Measurements from ENCODE around the gene NT5DC1. TPM values are rescaled to one million over a fixed set of nuclear protein-coding genes. Genes with fewer than 3 reads are reported as not detected.
A peak's percentile ranks its signal among the peaks of the same experiment; 100 is the strongest.

NT5DC1 gene
- total RNA-seq, 1 donor from 2014 or later = 29.7 TPM

GRCh38 chr6:116214681-116215080 is 114.0 kb downstream of the NT5DC1 start:
- DNase-seq (ENCODE audit: low read depth) (no peak), FAIRE-seq (no peak)
- Histone ChIP-seq H3K9me3 (ENCODE audit: insufficient read depth, low read depth, low read length) (no peaks in the 10 kb centered on the region), H3K36me3 (ENCODE audit: insufficient read depth, low read length) (no peaks in the 10 kb centered on the region), H3K79me2 (ENCODE audit: insufficient read depth, low read length) (no peaks in the 10 kb centered on the region), H3K27ac (ENCODE audit: low read depth, low read length) (no peak overlapping the region), H3K4me2 (ENCODE audit: low read length) (no peak overlapping the region), H3K4me1 (ENCODE audit: insufficient read depth, low read length) (peaks cover 9% of the 10 kb centered on the region), H2AFZ (ENCODE audit: low read depth, low read length) (no peak overlapping the region), H3K27me3 (ENCODE audit: insufficient read depth, low read length) (no peaks in the 10 kb centered on the region), H3K4me3 (ENCODE audit: insufficient read depth, low read depth, low read length) (no peak overlapping the region), H4K20me1 (ENCODE audit: insufficient read depth, low read length) (no peaks in the 10 kb centered on the region), H3K9ac (ENCODE audit: low read length) (no peak overlapping the region)
- no peak overlapping the region for H3K27ac Mint-ChIP-seq (ENCODE audit: unreplicated experiment)
- H3K4me3 Mint-ChIP-seq (ENCODE audit: unreplicated experiment) = no peak overlapping the region
- H3K4me1 Mint-ChIP-seq (ENCODE audit: low read depth, unreplicated experiment) = peaks cover 24% of the 10 kb centered on the region
- H3K36me3 Mint-ChIP-seq (ENCODE audit: low read depth, unreplicated experiment) = no peaks in the 10 kb centered on the region
- H3K9me3 Mint-ChIP-seq (ENCODE audit: unreplicated experiment) = no peaks in the 10 kb centered on the region
- TF ChIP-seq CTCF (IDR thresholded peaks at IDR 0.05; ENCODE audit: insufficient read depth, low read depth, low read length) (no peak), EZH2 (IDR thresholded peaks at IDR 0.05; ENCODE audit: insufficient read depth, low read length) (no peak)
- no peaks in the 10 kb centered on the region for H3K27me3 Mint-ChIP-seq (ENCODE audit: low read depth, unreplicated experiment)

GRCh38 chr6:116215414-116215813 is 114.8 kb downstream of the NT5DC1 start:
- Mint-ChIP-seq H3K27me3 (ENCODE audit: low read depth, unreplicated experiment) (no peaks in the 10 kb centered on the region), H3K9me3 (ENCODE audit: unreplicated experiment) (no peaks in the 10 kb centered on the region), H3K4me1 (ENCODE audit: low read depth, unreplicated experiment) (peaks cover 27% of the 10 kb centered on the region), H3K27ac (ENCODE audit: unreplicated experiment) (no peak overlapping the region), H3K36me3 (ENCODE audit: low read depth, unreplicated experiment) (no peaks in the 10 kb centered on the region), H3K4me3 (ENCODE audit: unreplicated experiment) (no peak overlapping the region)
- H3K36me3 ChIP-seq (ENCODE audit: insufficient read depth, low read length) = no peaks in the 10 kb centered on the region
- no peaks in the 10 kb centered on the region for H3K79me2 ChIP-seq (ENCODE audit: insufficient read depth, low read length)
- H3K27ac ChIP-seq (ENCODE audit: low read depth, low read length) = no peak overlapping the region
- peak overlapping the region; percentile 4 for H3K4me2 ChIP-seq (ENCODE audit: low read length)
- DNase-seq (ENCODE audit: low read depth) (peak; percentile 47), FAIRE-seq (peak; percentile 39)
- H2AFZ ChIP-seq (ENCODE audit: low read depth, low read length) = no peak overlapping the region
- no peaks in the 10 kb centered on the region for H4K20me1 ChIP-seq (ENCODE audit: insufficient read depth, low read length)
- no peaks in the 10 kb centered on the region for H3K27me3 ChIP-seq (ENCODE audit: insufficient read depth, low read length)
- H3K4me1 ChIP-seq (ENCODE audit: insufficient read depth, low read length) = peaks cover 9% of the 10 kb centered on the region
- TF ChIP-seq CTCF (IDR thresholded peaks at IDR 0.05; ENCODE audit: insufficient read depth, low read depth, low read length) = no peak
- TF ChIP-seq EZH2 (IDR thresholded peaks at IDR 0.05; ENCODE audit: insufficient read depth, low read length) = no peak
- no peak overlapping the region for H3K9ac ChIP-seq (ENCODE audit: low read length)
- no peaks in the 10 kb centered on the region for H3K9me3 ChIP-seq (ENCODE audit: insufficient read depth, low read depth, low read length)
- H3K4me3 ChIP-seq (ENCODE audit: insufficient read depth, low read depth, low read length) = no peak overlapping the region

- Histone ChIP-seq H3K9ac (ENCODE audit: low read length) (no peak overlapping the region), H3K27ac (ENCODE audit: low read depth, low read length) (no peak overlapping the region), H2AFZ (ENCODE audit: low read depth, low read length) (no peak overlapping the region), H4K20me1 (ENCODE audit: insufficient read depth, low read length) (no peaks in the 10 kb centered on the region), H3K36me3 (ENCODE audit: insufficient read depth, low read length) (no peaks in the 10 kb centered on the region), H3K4me3 (ENCODE audit: insufficient read depth, low read depth, low read length) (no peak overlapping the region), H3K27me3 (ENCODE audit: insufficient read depth, low read length) (no peaks in the 10 kb centered on the region), H3K9me3 (ENCODE audit: insufficient read depth, low read depth, low read length) (no peaks in the 10 kb centered on the region), H3K4me2 (ENCODE audit: low read length) (no peak overlapping the region), H3K4me1 (ENCODE audit: insufficient read depth, low read length) (no peaks in the 10 kb centered on the region), H3K79me2 (ENCODE audit: insufficient read depth, low read length) (no peaks in the 10 kb centered on the region)
- Mint-ChIP-seq H3K4me1 (ENCODE audit: low read depth, unreplicated experiment) (peaks cover 34% of the 10 kb centered on the region), H3K9me3 (ENCODE audit: unreplicated experiment) (no peaks in the 10 kb centered on the region), H3K4me3 (ENCODE audit: unreplicated experiment) (no peak overlapping the region), H3K27me3 (ENCODE audit: low read depth, unreplicated experiment) (no peaks in the 10 kb centered on the region), H3K36me3 (ENCODE audit: low read depth, unreplicated experiment) (no peaks in the 10 kb centered on the region), H3K27ac (ENCODE audit: unreplicated experiment) (peak overlapping the region; percentile 84)
- FAIRE-seq (no peak), DNase-seq (ENCODE audit: low read depth) (peak; percentile 11)
- TF ChIP-seq CTCF (IDR thresholded peaks at IDR 0.05; ENCODE audit: insufficient read depth, low read depth, low read length) (peak; percentile 53), EZH2 (IDR thresholded peaks at IDR 0.05; ENCODE audit: insufficient read depth, low read length) (no peak)
Measured at GRCh38 chr6:116217069-116217468, 116.4 kb downstream of the NT5DC1 start.

Measured in astrocyte (in vitro differentiated cells and primary cell).